ENCODE results near the gene TPCN2. TPM values are rescaled to one million over a fixed set of nuclear protein-coding genes. Genes with fewer than 3 reads are reported as not detected.

TPCN2 gene
- total and polyA plus RNA-seq, 9 of the 15 experiments (the other 6 are each of a cell fraction or from before 2014, with no cell fraction given): 0.66 to 10.2 (median 4.6) TPM

DNA sequence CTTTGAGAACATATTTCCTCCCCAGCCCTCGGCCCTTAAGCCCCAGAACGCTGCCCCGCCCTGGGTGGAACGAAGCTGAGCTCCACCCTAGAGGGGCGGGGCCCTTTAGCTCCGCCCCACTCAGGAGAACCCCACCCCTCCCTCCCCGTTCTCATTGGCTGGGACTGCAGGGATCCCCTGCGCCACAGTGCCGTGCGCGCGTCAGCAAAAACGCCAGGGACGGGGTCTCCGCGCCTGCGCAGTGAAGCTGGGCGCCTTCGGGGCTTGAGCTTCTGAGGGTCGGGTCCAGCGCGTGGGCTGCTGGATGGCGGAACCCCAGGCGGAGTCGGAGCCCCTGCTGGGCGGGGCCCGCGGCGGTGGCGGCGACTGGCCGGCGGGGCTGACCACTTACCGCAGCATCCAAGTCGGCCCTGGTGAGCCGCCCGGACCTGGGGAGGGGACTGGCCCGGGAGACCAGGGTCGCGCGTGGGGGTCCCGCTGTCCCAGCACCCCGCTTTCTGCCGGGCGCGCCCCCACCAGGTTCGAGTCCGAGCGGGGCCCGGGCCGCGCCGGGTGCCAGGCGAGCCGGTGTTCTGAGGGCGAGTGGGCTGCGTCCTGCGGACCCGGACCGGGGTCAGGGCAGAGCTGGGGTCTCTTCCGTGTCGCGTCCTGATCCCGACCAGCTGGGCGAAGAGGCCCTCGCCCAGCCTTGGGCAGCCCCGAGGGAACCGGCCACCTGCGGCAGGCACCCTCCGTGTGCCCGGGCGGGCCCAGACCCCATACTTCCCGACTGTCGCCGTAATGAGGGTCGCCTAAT is at the start of gene TPCN2 (continued):
- no peak for TF ChIP-seq RERE (CRISPR knock-in tag; IDR thresholded peaks at IDR 0.05; ENCODE audit: borderline replicate concordance)
- no peak for TF ChIP-seq TAL1 (IDR thresholded peaks at IDR 0.05)
- TF ChIP-seq, protein P1, sequence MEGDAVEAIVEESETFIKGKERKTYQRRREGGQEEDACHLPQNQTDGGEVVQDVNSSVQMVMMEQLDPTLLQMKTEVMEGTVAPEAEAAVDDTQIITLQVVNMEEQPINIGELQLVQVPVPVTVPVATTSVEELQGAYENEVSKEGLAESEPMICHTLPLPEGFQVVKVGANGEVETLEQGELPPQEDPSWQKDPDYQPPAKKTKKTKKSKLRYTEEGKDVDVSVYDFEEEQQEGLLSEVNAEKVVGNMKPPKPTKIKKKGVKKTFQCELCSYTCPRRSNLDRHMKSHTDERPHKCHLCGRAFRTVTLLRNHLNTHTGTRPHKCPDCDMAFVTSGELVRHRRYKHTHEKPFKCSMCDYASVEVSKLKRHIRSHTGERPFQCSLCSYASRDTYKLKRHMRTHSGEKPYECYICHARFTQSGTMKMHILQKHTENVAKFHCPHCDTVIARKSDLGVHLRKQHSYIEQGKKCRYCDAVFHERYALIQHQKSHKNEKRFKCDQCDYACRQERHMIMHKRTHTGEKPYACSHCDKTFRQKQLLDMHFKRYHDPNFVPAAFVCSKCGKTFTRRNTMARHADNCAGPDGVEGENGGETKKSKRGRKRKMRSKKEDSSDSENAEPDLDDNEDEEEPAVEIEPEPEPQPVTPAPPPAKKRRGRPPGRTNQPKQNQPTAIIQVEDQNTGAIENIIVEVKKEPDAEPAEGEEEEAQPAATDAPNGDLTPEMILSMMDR (IDR thresholded peaks at IDR 0.05 in 2 of 3, conservative IDR thresholded peaks at IDR 0.05 in 1 of 3; ENCODE audit: insufficient read depth in 2 of 3, low read depth in 1 of 3, low read length in 3 of 3): no peak
- no peak for TF ChIP-seq TCF3 (CRISPR knock-in tag; IDR thresholded peaks at IDR 0.05)
- TF ChIP-seq, protein P2, sequence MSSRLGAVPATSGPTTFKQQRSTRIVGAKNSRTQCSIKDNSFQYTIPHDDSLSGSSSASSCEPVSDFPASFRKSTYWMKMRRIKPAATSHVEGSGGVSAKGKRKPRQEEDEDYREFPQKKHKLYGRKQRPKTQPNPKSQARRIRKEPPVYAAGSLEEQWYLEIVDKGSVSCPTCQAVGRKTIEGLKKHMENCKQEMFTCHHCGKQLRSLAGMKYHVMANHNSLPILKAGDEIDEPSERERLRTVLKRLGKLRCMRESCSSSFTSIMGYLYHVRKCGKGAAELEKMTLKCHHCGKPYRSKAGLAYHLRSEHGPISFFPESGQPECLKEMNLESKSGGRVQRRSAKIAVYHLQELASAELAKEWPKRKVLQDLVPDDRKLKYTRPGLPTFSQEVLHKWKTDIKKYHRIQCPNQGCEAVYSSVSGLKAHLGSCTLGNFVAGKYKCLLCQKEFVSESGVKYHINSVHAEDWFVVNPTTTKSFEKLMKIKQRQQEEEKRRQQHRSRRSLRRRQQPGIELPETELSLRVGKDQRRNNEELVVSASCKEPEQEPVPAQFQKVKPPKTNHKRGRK (tag; IDR thresholded peaks at IDR 0.05): no peak
- no peak for TF ChIP-seq FOXP1 (CRISPR knock-in tag; IDR thresholded peaks at IDR 0.05)
- TF ChIP-seq, protein P3, sequence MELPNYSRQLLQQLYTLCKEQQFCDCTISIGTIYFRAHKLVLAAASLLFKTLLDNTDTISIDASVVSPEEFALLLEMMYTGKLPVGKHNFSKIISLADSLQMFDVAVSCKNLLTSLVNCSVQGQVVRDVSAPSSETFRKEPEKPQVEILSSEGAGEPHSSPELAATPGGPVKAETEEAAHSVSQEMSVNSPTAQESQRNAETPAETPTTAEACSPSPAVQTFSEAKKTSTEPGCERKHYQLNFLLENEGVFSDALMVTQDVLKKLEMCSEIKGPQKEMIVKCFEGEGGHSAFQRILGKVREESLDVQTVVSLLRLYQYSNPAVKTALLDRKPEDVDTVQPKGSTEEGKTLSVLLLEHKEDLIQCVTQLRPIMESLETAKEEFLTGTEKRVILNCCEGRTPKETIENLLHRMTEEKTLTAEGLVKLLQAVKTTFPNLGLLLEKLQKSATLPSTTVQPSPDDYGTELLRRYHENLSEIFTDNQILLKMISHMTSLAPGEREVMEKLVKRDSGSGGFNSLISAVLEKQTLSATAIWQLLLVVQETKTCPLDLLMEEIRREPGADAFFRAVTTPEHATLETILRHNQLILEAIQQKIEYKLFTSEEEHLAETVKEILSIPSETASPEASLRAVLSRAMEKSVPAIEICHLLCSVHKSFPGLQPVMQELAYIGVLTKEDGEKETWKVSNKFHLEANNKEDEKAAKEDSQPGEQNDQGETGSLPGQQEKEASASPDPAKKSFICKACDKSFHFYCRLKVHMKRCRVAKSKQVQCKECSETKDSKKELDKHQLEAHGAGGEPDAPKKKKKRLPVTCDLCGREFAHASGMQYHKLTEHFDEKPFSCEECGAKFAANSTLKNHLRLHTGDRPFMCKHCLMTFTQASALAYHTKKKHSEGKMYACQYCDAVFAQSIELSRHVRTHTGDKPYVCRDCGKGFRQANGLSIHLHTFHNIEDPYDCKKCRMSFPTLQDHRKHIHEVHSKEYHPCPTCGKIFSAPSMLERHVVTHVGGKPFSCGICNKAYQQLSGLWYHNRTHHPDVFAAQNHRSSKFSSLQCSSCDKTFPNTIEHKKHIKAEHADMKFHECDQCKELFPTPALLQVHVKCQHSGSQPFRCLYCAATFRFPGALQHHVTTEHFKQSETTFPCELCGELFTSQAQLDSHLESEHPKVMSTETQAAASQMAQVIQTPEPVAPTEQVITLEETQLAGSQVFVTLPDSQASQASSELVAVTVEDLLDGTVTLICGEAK (IDR thresholded peaks at IDR 0.05): peak; percentile 41; the same call in 1 of the 2 replicates
- TF ChIP-seq, protein P3 (CRISPR knock-in tag; IDR thresholded peaks at IDR 0.05): no peak

All from K562 (cell line).